Fibroblast of lung (primary cell): ENCODE measurements around the gene FOXL2NB. TPM values are rescaled to one million over a fixed set of nuclear protein-coding genes. Genes with fewer than 3 reads are reported as not detected.

Experiments used
- DNase-seq, 2 donors: peaks; one replicate each; pipeline versions ENCODE4 v3.0.0 to v3.0.0-alpha.2; 2010; ENCODE audit warnings: low read depth in 2 of 2
- H2AFZ ChIP-seq: 2 replicates; pipeline ENCODE4 v1.5.1; 2012; ENCODE audit warnings: low read length, control low read depth, inconsistent platforms
- H3K27ac ChIP-seq: 2 replicates; pipeline ENCODE4 v1.5.1; 2011; ENCODE audit warnings: low read length, control low read depth; ENCODE audit not compliant: insufficient read depth
- H3K27me3 ChIP-seq: 2 replicates; pipeline ENCODE4 v1.5.1; 2011; ENCODE audit warnings: mild to moderate bottlenecking, low read length; ENCODE audit not compliant: control insufficient read depth, insufficient read depth
- H3K36me3 ChIP-seq: 2 replicates; pipeline ENCODE4 v1.5.1; 2011; ENCODE audit warnings: low read length; ENCODE audit not compliant: control insufficient read depth, insufficient read depth
- H3K4me1 ChIP-seq: 2 replicates; pipeline ENCODE4 v1.5.1; 2011; ENCODE audit warnings: low read length; ENCODE audit not compliant: control insufficient read depth, insufficient read depth; ENCODE audit errors: extremely low read depth
- H3K4me2 ChIP-seq: 2 replicates; pipeline ENCODE4 v1.5.1; 2011; ENCODE audit warnings: low read length, control low read depth; ENCODE audit not compliant: insufficient read depth; ENCODE audit errors: extremely low read depth
- H3K4me3 ChIP-seq, 4 experiments: fragments of 200-600 bp in 1 of 4; sonication (generic) in 1 of 4; replicated peaks in 1 of 4; 2 replicates each; pipeline ENCODE4 v1.5.1; 2011 to 2016; ENCODE audit warnings: low read length in 4 of 4, low read depth in 3 of 4, mild to moderate bottlenecking in 3 of 4, control low read depth in 2 of 4, inconsistent platforms in 1 of 4, mixed read lengths in 1 of 4; ENCODE audit not compliant: insufficient read depth in 1 of 4; ENCODE audit errors: control extremely low read depth in 1 of 4
- H3K79me2 ChIP-seq: 2 replicates; pipeline ENCODE4 v1.5.1; 2012; ENCODE audit warnings: mild to moderate bottlenecking, low read length, inconsistent platforms; ENCODE audit not compliant: control insufficient read depth, insufficient read depth
- H3K9ac ChIP-seq: 2 replicates; pipeline ENCODE4 v1.5.1; 2011; ENCODE audit warnings: mild to moderate bottlenecking, low read length, control low read depth; ENCODE audit not compliant: insufficient read depth
- H3K9me3 ChIP-seq: 2 replicates; pipeline ENCODE4 v1.5.1; 2012; ENCODE audit warnings: low read depth, low read length; ENCODE audit not compliant: control insufficient read depth, insufficient read depth
- H4K20me1 ChIP-seq: 2 replicates; pipeline ENCODE4 v1.5.1; 2011; ENCODE audit warnings: low read length; ENCODE audit not compliant: control insufficient read depth, insufficient read depth; ENCODE audit errors: extremely low read depth
- CTCF ChIP-seq, 2 donors: IDR thresholded peaks in 1 of 2; conservative IDR thresholded peaks in 1 of 2; 1 replicate in 1 of 2; 2 replicates in 1 of 2; pipeline ENCODE4 v1.5.1; 2011 to 2012; ENCODE audit warnings: low read length in 2 of 2, control low read depth in 1 of 2, inconsistent platforms in 1 of 2, low read depth in 1 of 2, mild to moderate bottlenecking in 1 of 2
- EZH2 ChIP-seq: IDR thresholded peaks from 2 replicates; pipeline ENCODE4 v1.5.1; 2012; ENCODE audit warnings: low read length, control low read depth, mild to moderate bottlenecking; ENCODE audit errors: missing control alignments
- polyA plus RNA-seq, 2 donors: library from polyadenylated mRNA; depleted of rRNA in 1 of 2; stranded (reverse) in 1 of 2; unstranded in 1 of 2; fragments of >200 nt; gene quantifications; 2 replicates each; pipeline ENCODE4 v1.2.1, GENCODE V29; 2011 to 2012; ENCODE audit warnings: missing spikeins in 1 of 2
- total RNA-seq: library from RNA; depleted of rRNA; stranded (reverse); fragments of >200 nt; gene quantifications from 2 replicates; pipeline ENCODE4 v1.2.1, GENCODE V29; 2014

Gene FOXL2NB
- total and polyA plus RNA-seq, 2 donors (not counting 1 experiment from before 2014, with no cell fraction given): not detected

- no peak overlapping the region for H3K4me2 ChIP-seq
- TF ChIP-seq EZH2 (no peak), CTCF (conservative IDR thresholded peaks at IDR 0.05 in 1 of 2, IDR thresholded peaks at IDR 0.05 in 1 of 2; ENCODE audit: low read depth in 1 of 2, low read length in 2 of 2) (no peak)
- H3K4me3 ChIP-seq: no peak overlapping the region
- H3K9ac ChIP-seq: no peak overlapping the region
- no peaks in the 10 kb centered on the region for H3K79me2 ChIP-seq
- peaks cover 2% of the 10 kb centered on the region for H3K4me1 ChIP-seq
- DNase-seq: no peak
- H3K36me3 ChIP-seq: no peaks in the 10 kb centered on the region
- H3K9me3 ChIP-seq: no peaks in the 10 kb centered on the region
- no peaks in the 10 kb centered on the region for H4K20me1 ChIP-seq
- no peaks in the 10 kb centered on the region for H3K27me3 ChIP-seq
- no peak overlapping the region for H3K27ac ChIP-seq
- H2AFZ ChIP-seq: no peak overlapping the region
These were observed 47.5 kb upstream of the FOXL2NB start for GRCh38 chr3:138899351-138899991.

GRCh38 chr3:138901567-138901966 lies 45.5 kb upstream of the FOXL2NB start:
- Histone ChIP-seq H3K4me1 (peaks cover 2% of the 10 kb centered on the region), H3K27ac (no peak overlapping the region), H3K4me2 (no peak overlapping the region), H3K79me2 (no peaks in the 10 kb centered on the region), H4K20me1 (no peaks in the 10 kb centered on the region), H3K9me3 (no peaks in the 10 kb centered on the region), H3K4me3 (no peak overlapping the region), H3K36me3 (no peaks in the 10 kb centered on the region), H3K9ac (no peak overlapping the region), H2AFZ (no peak overlapping the region), H3K27me3 (no peaks in the 10 kb centered on the region)
- no peak for DNase-seq
- no peak for TF ChIP-seq CTCF (conservative IDR thresholded peaks at IDR 0.05 in 1 of 2, IDR thresholded peaks at IDR 0.05 in 1 of 2; ENCODE audit: low read depth in 1 of 2, low read length in 2 of 2)
- no peak for TF ChIP-seq EZH2

- Histone ChIP-seq H4K20me1 (no peaks in the 10 kb centered on the region), H3K27me3 (no peaks in the 10 kb centered on the region), H3K79me2 (no peaks in the 10 kb centered on the region), H3K4me1 (peaks cover 2% of the 10 kb centered on the region), H3K36me3 (no peaks in the 10 kb centered on the region), H3K4me2 (no peak overlapping the region), H3K27ac (no peak overlapping the region), H3K9ac (no peak overlapping the region), H3K4me3 (no peak overlapping the region), H2AFZ (no peak overlapping the region), H3K9me3 (no peaks in the 10 kb centered on the region)
- TF ChIP-seq CTCF (conservative IDR thresholded peaks at IDR 0.05 in 1 of 2, IDR thresholded peaks at IDR 0.05 in 1 of 2; ENCODE audit: low read depth in 1 of 2, low read length in 2 of 2): no peak
- TF ChIP-seq EZH2: no peak
- no peak for DNase-seq
These were observed 44.8 kb upstream of the FOXL2NB start for GRCh38 chr3:138902171-138902570.
